Endothelial cell (in vitro differentiated cells): ENCODE results near the gene MFAP4. TPM values are rescaled to one million over a fixed set of nuclear protein-coding genes. Genes with fewer than 3 reads are reported as not detected.

Experiments
- DNase-seq: peaks from one replicate; pipeline ENCODE4 v3.0.0; 2021; ENCODE audit warnings: low spot score
- H3K27ac Mint-ChIP-seq: one replicate; pipeline ENCODE4 v1.8.0; 2021; ENCODE audit warnings: mixed read lengths, inconsistent platforms; ENCODE audit not compliant: unreplicated experiment
- H3K27me3 Mint-ChIP-seq: one replicate; pipeline ENCODE4 v1.8.0; 2021; ENCODE audit warnings: mild to moderate bottlenecking, moderate library complexity, mixed read lengths, inconsistent platforms; ENCODE audit not compliant: unreplicated experiment
- H3K36me3 Mint-ChIP-seq: one replicate; pipeline ENCODE4 v1.8.0; 2021; ENCODE audit warnings: mild to moderate bottlenecking, low read depth, mixed read lengths, inconsistent platforms; ENCODE audit not compliant: unreplicated experiment
- H3K4me1 Mint-ChIP-seq: one replicate; pipeline ENCODE4 v1.8.0; 2021; ENCODE audit warnings: mild to moderate bottlenecking, mixed read lengths, inconsistent platforms; ENCODE audit not compliant: unreplicated experiment
- H3K4me3 Mint-ChIP-seq: one replicate; pipeline ENCODE4 v1.8.0; 2021; ENCODE audit warnings: mild to moderate bottlenecking, mixed read lengths, inconsistent platforms; ENCODE audit not compliant: unreplicated experiment
- H3K9me3 Mint-ChIP-seq: one replicate; pipeline ENCODE4 v1.8.0; 2021; ENCODE audit warnings: mixed read lengths, inconsistent platforms; ENCODE audit not compliant: unreplicated experiment
- CTCF ChIP-seq: fragments of 200-600 bp; sonication (generic); IDR thresholded peaks from one replicate; pipeline ENCODE4 v1.5.0; 2021; ENCODE audit warnings: antibody characterized with exemption; ENCODE audit not compliant: unreplicated experiment
- total RNA-seq: library from RNA; stranded (reverse); fragmentation: NEBNext Ultra II Directional; extraction: Animal tissue kit (Norgen Biotek cat#: 25700); gene quantifications from one replicate; pipeline ENCODE4 v1.2.1, GENCODE V29; 2021; ENCODE audit not compliant: unreplicated experiment

The MFAP4 gene
- total RNA-seq, 1 donor from 2014 or later = 0.67 TPM

GRCh38 chr17:19369107-19369778, 17.7 kb downstream of the MFAP4 start:
- H3K4me1 Mint-ChIP-seq = peaks cover 17% of the 10 kb centered on the region
- no peaks in the 10 kb centered on the region for H3K9me3 Mint-ChIP-seq
- H3K36me3 Mint-ChIP-seq = no peaks in the 10 kb centered on the region
- no peak overlapping the region for H3K27ac Mint-ChIP-seq
- no peak for DNase-seq
- H3K27me3 Mint-ChIP-seq = peaks cover 9% of the 10 kb centered on the region
- TF ChIP-seq CTCF = no peak
- H3K4me3 Mint-ChIP-seq = no peak overlapping the region

- peaks cover 17% of the 10 kb centered on the region for H3K4me1 Mint-ChIP-seq
- no peaks in the 10 kb centered on the region for H3K36me3 Mint-ChIP-seq
- H3K27ac Mint-ChIP-seq = no peak overlapping the region
- H3K9me3 Mint-ChIP-seq = no peaks in the 10 kb centered on the region
- no peak for DNase-seq
- no peak for TF ChIP-seq CTCF
- peaks cover 13% of the 10 kb centered on the region for H3K27me3 Mint-ChIP-seq
- H3K4me3 Mint-ChIP-seq = no peak overlapping the region
Measured at GRCh38 chr17:19368229-19368628, 18.8 kb downstream of the MFAP4 start.

- Mint-ChIP-seq H3K27ac (no peak overlapping the region), H3K4me1 (peaks cover 16% of the 10 kb centered on the region), H3K27me3 (peaks cover 17% of the 10 kb centered on the region), H3K36me3 (no peaks in the 10 kb centered on the region), H3K9me3 (no peaks in the 10 kb centered on the region), H3K4me3 (no peak overlapping the region)
- DNase-seq = no peak
- no peak for TF ChIP-seq CTCF
Measured at GRCh38 chr17:19366637-19366972, 20.4 kb downstream of the MFAP4 start.

- H3K4me1 Mint-ChIP-seq = peaks cover 20% of the 10 kb centered on the region
- no peaks in the 10 kb centered on the region for H3K36me3 Mint-ChIP-seq
- H3K27me3 Mint-ChIP-seq = peaks cover 17% of the 10 kb centered on the region
- H3K4me3 Mint-ChIP-seq = no peak overlapping the region
- no peak for DNase-seq
- H3K9me3 Mint-ChIP-seq = no peaks in the 10 kb centered on the region
- no peak overlapping the region for H3K27ac Mint-ChIP-seq
- no peak for TF ChIP-seq CTCF
Measured at GRCh38 chr17:19365833-19366636, 21.0 kb downstream of the MFAP4 start.

GRCh38 chr17:19365499-19365817, 21.5 kb downstream of the MFAP4 start:
- TF ChIP-seq CTCF = no peak
- no peak overlapping the region for H3K27ac Mint-ChIP-seq
- no peak for DNase-seq
- no peak overlapping the region for H3K4me3 Mint-ChIP-seq
- no peaks in the 10 kb centered on the region for H3K9me3 Mint-ChIP-seq
- no peaks in the 10 kb centered on the region for H3K36me3 Mint-ChIP-seq
- H3K27me3 Mint-ChIP-seq = peaks cover 19% of the 10 kb centered on the region
- H3K4me1 Mint-ChIP-seq = peaks cover 20% of the 10 kb centered on the region
